NCI-H510A treated with DMSO at 0.1 percent for 48 hours (cell line): Measurements from ENCODE around the gene COL5A3.
"Not testable (repeated sequence)": the region's sequence is repeated elsewhere in the genome, so short reads cannot be mapped to it uniquely, and the experiment has no call there.

ENCODE experiments used
- DNase-seq: peaks from one replicate; lab custom pipeline; 2025; lab: John Stamatoyannopoulos, UW

COL5A3 gene

DNA sequence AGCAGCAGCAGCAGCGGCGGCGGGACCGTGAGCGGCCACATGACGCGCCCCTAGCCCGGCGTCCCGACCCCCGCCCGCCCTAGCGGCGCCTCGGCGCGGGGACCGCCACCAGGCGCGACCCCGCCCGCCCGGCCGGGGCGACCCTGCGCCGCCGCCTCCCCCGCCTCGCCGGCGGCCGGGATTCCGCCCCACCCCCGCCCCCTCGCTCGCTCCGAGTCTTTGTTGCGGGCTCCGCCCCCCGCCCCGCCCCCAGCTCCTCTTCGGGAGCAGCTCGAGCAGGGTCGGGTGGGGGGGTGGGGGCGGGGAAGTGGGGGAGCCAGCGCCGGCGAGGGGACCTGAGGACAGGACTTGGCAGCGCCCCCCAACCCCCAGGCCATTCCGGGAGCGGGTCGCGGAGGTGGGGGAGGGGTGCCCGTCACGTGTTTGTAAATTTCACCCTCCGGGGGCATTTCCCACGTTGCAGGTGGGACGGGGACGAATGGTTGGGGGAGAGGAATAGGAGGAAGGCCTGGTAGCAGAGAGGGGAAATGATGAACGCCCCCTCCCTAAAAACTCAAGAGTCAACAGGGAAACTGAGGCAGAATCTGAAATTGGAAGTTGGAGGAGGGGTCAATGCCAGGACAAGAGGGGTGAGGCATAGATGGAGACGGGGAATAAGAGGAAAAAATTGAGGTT is 73.8 kb downstream of the COL5A3 start, which contains the start of gene OLFM2:
OLFM2 (minus strand) TSS at position 190 of the 675 bp plus-strand sequence; CDS start at position 41, 149 bp downstream.
- DNase-seq: no peak

DNA sequence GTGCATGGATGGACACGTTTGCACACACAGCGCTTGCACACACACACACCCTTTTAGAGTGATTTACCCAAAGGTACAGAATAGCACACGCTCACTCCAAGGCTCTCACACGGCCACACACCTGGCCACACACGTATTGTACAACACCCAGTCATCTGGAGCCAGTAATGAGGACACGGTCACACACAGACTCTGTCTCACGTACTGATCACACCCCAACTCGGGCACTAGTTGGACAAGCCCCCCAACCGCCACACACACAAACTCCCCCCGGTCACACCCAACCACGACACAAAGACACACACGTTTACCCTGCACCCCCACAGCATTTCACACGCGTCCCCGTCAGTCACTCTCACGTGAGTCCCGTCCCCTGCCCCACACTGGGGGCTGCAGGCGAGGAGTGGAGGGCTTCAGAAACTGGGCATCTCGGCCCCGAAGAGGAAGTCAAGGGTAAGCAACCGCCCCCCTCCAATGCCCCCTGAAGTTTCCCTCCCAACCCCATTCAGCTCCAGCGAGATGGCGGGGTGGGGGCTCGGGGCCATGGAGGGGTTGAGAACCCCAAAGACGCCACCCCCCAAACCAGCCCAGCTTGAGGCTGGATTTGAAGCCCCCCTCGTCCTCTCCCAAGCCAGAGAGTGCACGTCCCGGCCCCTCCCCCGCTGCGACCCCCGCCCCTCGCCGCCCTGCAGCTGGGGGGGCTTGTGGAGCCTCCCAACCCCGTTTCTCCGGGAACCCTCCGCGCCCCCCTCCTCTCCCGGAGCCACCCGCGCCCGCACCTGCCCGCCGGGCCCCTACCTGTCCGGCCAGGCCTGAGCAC is 74.6 kb downstream of the COL5A3 start:
- no peak for DNase-seq

DNA sequence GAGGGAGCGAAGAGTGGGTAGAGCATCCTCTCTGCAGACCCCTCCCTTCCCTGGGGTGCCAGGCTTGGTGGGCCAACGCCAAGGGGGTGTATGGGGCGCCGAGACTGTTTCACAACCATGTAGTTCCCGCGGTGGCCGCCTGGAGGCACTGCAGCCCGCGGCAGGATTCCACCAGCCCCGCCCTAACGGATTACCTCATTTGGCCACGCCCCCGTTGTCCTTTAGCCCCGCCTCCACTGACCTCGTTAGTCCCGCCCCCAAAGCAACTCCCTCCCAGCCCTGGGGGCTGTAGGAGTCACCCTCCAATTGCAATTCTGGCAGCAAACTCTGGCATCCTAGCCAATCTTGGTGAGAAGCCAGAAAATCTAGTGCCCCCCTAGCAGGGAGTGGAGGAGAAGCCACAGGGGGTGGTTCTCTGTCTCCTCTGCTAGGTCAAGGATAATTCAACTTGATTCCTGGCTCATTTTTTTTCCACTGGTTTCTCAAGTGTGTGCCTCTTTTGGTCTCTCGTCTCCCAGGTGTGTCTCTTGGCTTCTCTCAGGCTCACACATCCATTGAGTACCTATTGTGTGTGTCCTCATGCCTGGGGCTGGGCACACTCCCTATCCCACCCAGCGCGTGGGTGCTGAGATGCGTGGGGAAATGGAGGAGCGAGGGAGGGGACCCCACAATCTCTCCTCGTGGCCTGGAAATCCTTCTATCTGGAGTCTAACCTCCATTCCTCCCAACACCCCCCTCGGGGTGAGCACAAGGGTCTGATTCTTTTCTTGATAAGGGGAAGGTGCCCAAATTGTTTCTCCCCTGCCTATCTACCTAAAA is 76.0 kb downstream of the COL5A3 start:
- no peak for DNase-seq

DNA sequence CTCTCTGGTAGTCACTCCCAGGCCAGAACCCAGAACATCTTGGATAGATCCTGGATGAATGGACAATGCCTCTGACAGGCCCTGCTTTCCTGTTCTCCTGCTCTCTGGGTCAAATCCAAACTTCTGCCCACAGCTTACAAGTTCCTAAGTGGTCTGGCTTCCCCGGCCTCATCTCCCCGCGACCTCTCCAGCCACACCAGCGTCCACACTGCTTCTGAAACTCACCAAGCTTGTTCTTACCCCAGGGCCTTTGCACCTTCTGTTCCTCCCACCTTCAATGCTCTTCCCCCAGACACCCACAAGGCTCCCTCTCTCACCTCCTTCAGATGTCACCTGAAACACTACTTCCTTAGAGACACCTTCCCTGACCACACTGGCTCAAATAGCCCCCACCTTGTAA is 77.5 kb downstream of the COL5A3 start:
- DNase-seq: no peak

DNA sequence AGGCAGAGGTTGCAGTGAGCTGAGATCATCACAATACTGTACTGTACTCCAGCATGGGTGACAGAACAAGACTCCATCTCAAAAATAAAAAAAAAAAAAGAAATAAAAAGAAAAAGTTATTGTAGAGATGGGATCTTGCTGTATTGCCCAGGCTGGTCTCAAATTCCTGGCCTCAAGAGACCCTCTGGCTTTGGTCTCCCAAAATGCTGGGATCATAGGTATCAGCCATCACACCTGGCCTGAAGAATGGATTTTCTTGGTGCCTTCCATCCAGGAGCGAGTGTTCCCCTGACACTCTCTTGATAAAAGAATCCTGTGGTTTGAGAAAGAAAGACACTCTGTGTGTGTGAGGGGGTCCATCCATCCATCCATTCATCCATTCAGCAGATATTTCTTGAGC is 78.7 kb downstream of the COL5A3 start:
- no peak for DNase-seq

DNA sequence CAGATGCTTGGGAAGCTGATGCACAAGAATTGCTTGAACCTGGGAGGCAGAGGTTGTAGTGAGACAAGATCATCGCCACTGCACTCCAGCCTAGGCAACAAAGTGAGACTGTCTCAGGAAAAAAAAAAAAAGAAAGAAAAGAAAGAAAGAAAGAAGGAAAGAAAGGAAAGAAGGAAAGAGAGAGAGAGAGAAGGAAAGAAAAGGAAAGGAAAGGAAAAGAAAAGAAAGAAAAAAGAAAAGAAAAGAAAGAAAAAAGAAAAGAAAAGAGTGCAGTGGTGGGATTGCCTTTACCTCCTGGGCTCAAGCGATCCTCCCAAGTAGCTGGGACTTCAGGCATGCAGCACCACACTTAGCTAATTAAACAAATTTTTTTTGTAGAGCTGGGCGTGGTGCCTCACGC is 86.9 kb downstream of the COL5A3 start:
- no peak for DNase-seq

DNA sequence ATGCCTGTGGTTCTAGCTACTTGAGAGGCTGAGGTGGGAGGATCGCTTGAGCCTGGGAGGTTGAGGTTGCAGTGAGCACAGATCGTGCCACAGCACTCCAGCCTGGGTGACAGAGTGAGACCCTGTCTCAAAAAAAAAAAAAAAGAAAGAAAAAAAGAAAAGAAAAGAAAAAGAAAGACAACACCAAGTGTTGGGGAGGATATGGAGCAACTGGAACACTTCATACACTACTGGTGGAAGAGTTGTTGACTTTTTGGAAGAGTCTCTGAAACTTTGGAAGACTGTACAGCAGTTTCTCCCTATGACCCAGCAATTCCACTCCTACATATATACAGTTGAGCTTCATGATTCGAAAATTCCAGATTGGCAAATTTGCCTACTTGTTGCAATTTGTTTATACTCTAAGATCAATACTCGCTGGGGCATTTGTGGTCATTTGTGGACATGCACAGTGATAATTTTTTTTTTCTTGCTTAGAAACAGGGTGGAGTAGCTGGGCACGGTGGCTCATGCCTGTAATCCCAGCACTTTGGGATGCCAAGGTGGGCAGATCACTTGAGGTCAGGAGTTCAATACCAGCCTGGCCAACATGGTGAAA is 87.4 kb downstream of the COL5A3 start:
- DNase-seq: not testable (repeated sequence)

DNA sequence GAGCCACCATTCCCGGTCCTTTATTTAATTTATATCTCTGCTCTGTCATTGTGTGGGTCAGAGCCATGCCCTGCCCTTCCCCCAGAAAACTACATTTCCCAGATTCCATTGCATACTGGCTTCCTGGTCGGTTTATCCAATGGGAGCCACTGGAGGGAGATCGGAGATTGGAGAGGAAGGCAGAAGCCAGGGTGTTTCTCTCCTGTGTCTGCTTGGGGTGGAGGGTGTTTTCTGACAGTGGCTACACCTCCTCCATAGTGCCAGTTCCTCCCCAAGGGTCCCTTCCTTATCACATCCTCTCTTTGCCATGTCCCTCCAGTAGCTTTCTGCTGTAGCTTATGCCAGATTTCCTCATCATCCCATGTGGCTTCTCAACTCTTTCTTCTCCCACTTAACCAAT is 93.0 kb downstream of the COL5A3 start:
- no peak for DNase-seq

DNA sequence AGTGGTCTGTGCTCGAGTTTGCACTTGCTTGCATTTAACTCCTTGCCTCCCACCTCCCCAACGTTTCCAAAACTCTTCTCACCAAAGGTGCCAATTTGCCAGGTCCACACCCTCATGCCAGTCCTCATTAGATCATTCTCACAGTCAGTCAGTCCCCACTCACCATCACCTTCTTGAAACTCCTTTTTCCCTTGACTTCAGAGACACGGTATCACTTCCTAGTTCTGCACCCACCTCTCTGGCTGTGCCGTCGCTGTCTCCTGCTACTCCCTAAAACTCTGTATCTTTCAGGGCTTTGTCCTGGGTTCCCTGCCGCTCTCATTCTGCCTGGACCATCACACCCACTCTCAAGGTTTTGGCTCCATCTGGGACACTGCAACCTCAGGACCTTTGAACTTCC is 93.6 kb downstream of the COL5A3 start:
- DNase-seq: no peak

DNA sequence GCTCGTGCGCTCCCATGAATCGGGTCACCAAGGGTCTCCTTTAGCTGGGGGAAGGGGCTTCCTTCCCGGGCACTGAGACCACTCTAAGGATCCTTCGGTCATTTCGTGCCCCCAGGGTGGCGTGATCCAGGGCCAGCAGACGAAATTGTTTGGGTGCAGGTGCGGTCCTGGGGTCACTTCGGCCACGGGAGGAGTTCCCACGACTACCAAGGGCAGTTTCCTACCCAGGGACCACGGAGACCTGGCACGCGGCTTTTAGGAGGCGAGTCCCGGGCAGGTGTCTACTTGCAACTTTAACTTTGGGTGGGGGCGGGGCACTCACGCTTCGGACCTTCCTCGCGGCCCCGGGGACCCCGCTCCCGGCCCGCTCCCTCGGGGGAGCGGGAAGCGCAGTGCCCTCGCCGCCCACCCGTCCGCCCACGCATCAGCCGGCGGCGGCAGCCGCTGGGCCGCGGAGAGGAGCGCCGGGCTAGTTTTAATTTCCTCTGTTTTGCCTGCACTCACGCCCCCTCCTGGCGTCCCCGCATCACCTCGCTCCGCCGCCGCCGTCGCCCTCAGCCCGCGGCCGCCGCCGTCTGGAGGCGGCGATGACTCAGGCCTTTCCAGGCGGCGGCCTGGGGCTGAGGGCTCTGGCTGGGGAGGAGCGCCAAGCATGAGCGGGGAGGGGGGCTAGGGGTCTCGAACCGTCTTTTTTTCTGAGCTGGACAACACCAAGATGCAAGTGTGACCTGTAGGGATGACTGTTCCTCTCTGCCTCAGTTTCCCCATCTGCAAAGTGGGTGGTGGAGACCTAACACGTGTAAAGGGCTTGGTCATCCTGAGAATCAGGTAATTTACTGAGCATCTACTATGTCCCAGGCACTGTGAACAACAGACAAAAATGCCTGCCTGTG is 95.7 kb downstream of the COL5A3 start:
- DNase-seq: no peak

DNA sequence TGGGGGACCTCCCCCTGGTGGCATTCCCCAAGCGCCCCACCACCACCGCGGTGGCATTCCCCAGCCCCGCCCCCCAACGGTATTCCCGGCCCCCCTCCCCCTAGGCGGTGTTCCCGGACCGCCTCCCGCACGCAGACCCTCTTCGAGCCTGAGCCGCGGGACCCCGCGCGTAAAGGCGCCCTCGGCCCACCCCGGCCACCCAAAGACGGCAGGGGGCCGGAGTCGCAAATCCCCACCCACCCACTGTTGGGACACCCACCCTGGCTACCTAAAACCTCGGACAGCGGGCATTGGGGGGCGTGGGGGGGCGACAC is 96.3 kb downstream of the COL5A3 start:
- no peak for DNase-seq

DNA sequence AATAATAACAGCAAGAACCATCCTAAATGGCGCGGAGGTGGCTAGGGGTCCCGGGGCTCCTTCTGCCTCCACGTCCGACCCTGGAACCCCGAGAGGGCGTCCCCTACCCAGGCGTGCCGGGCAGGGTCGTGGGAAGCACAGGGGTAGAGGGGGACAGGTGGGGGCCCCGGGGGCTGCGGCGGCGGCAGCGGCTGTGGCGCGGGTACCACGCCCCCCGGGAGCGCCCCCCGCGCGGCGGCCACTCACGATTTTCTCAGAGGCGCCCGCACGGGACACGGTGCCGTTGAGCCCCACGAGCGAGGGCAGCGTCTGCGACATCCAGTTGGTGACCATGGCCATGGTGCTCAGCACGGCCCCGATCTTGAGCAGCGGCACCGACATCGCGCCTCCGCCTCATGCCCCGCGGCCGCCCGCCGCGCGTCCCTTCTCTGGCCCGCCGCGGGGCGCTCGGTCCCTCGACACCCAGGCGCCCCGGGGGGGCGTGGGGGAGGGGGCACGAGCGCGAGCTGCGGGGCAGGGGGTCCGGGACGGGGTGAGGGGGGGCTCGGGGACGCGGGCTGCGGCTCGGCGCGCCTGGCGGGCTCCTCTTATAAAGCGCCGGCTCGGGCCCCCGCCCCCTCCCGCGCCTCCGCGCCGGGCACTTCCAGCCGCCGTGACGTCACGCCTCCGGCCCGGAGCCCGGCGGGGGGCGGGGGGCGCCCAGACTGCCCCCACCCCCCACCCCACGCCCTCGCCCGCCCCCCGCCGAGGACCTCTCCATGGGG is 96.9 kb downstream of the COL5A3 start:
- no peak for DNase-seq

DNA sequence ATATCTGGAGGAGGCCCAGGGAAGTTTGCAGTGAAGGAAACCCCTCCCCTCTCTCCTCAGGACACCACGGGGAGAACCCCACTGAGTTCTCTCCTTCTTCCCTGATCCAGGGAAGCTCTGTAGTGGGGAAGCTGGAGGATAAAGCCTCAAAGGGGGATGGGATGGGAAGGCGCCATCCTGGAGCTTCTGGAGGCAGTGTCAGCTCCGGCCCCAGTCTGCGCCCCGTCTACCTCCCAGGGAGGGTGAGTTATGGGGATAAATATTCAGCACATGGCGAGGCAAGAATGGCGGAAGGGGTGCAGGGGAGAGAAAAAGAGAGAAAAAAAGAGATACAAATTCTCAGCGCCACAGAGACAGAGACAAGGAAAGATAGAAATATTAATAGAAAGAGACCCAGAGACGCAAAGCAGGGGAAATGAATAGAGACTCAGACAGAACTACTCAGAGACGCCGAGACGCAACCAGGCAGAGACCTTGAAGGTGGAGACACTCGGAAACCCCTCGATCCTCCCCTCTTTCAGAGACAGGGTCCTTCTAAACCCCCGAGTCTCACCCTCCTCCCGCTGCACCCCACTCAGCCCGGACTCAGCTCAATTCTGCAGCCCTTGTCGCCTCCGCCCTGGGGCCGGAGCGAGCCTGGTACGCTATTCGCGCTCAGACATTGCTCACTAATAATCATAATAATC is 97.6 kb downstream of the COL5A3 start:
- DNase-seq: no peak

DNA sequence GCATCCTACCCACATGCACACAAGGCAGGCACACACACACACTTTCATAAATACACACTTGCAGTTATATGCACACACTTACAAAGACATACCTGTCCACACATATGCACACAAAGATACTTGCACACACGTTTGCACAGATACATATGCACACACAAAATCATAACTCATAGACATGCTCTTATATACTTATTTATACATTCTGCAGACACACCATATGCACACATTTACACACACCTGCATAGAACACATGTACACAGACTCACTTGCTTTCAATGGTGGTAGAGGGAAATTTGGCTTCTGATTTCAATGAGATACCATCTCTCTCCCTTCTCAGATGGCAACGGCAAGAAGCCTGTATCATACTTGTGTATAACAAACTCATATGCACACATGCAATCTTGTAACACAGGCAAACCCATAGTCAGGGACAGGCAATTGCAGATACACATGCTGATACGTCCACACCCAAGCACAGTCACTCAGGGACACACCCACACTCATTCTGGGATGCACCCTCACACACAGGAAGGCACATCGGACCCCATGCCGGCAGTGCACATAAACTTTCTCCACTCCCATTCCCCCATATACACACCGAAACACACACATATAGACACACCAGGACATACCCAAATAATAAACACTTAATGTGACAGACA is 98.6 kb downstream of the COL5A3 start:
- DNase-seq: no peak

DNA sequence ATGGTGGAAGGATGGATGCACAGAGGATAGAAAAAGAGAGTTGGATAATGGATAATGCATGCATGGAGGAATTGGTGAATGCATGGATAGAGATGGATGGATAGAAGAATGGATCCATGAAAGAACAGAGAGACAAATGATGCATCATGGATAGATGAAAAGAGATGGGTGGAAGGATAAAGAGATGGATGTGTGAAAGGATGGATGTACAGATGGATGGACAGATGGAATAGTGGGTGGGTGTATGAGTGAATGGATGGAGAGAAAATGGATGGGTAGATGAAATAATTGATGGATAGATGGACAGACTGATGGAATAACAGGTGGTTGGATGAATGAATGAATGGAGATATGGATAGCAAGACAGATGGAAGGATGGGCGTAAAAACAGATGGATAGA is 99.7 kb downstream of the COL5A3 start:
- no peak for DNase-seq
